GM12878 (cell line): ENCODE data around the gene TACR2. TPM values are rescaled to one million over a fixed set of nuclear protein-coding genes. Genes with fewer than 3 reads are reported as not detected.

Experiments used
- ATAC-seq: fragments of 200-7000 bp; cut with Tn5 transposase; 3 replicates; pipeline ENCODE4 v1.9.1; 2020; ENCODE audit warnings: mild to moderate bottlenecking, moderate library complexity
- BruUV-seq: library from RNA; stranded (reverse); fragments of 400-500 nt; replicated peaks from 2 replicates; lab custom pipeline; 2021; lab: Mats Ljungman, UMichigan
- CTCF ChIA-PET: fragments of 300-600 bp; sonication (Branson Sonifier 250); formaldehyde crosslinking; extraction: SDS; loops from one replicate; lab custom pipeline; 2021; ENCODE audit warnings: inconsistent platforms; lab: Yijun Ruan, JAX
- POLR2A ChIA-PET: fragments of 350-600 bp; formaldehyde crosslinking; extraction: SDS; loops from one replicate; lab custom pipeline; 2021; ENCODE audit warnings: inconsistent platforms; lab: Charles Lee
- RAD21 ChIA-PET: fragments of 300-600 bp; sonication (Branson Sonifier 250); formaldehyde crosslinking; loops from one replicate; lab custom pipeline; 2023; ENCODE audit warnings: antibody characterized with exemption; ENCODE audit not compliant: unreplicated experiment; lab: Charles Lee
- SMC1A ChIA-PET: fragments of 300-600 bp; sonication (Branson Sonifier 250); formaldehyde crosslinking; loops from one replicate; lab custom pipeline; 2023; ENCODE audit not compliant: unreplicated experiment, uncharacterized antibody; lab: Charles Lee
- DNase-seq: peaks from one replicate; pipeline ENCODE4 v3.0.0-alpha.2; 2011; ENCODE audit warnings: low read depth, low spot score
- FAIRE-seq: peaks from 3 replicates; lab custom pipeline; 2011; peaks lifted over from hg19 to GRCh38; lab: Jason Lieb, UNC
- H2AFZ ChIP-seq: 2 replicates; pipeline ENCODE4 v1.6.0; 2011; ENCODE audit warnings: low read depth, low read length, control low read depth; ENCODE audit not compliant: control insufficient read depth
- H3K27ac ChIP-seq: 2 replicates; pipeline ENCODE4 v1.5.1; 2011; ENCODE audit warnings: control low read depth; ENCODE audit not compliant: control insufficient read depth, insufficient read depth
- H3K27me3 ChIP-seq, 2 experiments: replicated peaks in 1 of 2; 2 replicates each; pipeline versions ENCODE4 v1.6.0 to v1.6.1; 2011; ENCODE audit warnings: low read length in 1 of 2; ENCODE audit not compliant: control insufficient read depth in 2 of 2, insufficient read depth in 2 of 2
- H3K36me3 ChIP-seq, 2 experiments: 2 replicates each; pipeline ENCODE4 v1.5.1; 2011; ENCODE audit warnings: low read length in 1 of 2; ENCODE audit not compliant: control insufficient read depth in 2 of 2, insufficient read depth in 2 of 2
- H3K4me1 ChIP-seq: 2 replicates; pipeline ENCODE4 v1.6.1; 2011; ENCODE audit warnings: mild to moderate bottlenecking, low read length, moderate library complexity, mixed read lengths; ENCODE audit not compliant: control insufficient read depth, insufficient read depth
- H3K4me2 ChIP-seq: 2 replicates; pipeline ENCODE4 v1.6.0; 2011; ENCODE audit warnings: control low read depth; ENCODE audit not compliant: control insufficient read depth, insufficient read depth
- H3K4me3 ChIP-seq: fragments of 200-600 bp; sonication (generic); 2 replicates; pipeline ENCODE4 v1.5.1; 2016
- H3K79me2 ChIP-seq: 2 replicates; pipeline ENCODE4 v1.6.0; 2011; ENCODE audit warnings: low read length; ENCODE audit not compliant: control insufficient read depth, insufficient read depth
- H3K9ac ChIP-seq: 2 replicates; pipeline ENCODE4 v1.8.0; 2011; ENCODE audit warnings: low read length, control low read depth, mixed read lengths; ENCODE audit not compliant: control insufficient read depth, insufficient read depth
- H3K9me3 ChIP-seq: replicated peaks from 3 replicates; pipeline ENCODE4 v1.5.1; 2011; ENCODE audit warnings: mild to moderate bottlenecking, low read length; ENCODE audit not compliant: control insufficient read depth, insufficient read depth
- H4K20me1 ChIP-seq: 2 replicates; pipeline ENCODE4 v1.6.0; 2011; ENCODE audit not compliant: control insufficient read depth, insufficient read depth
- BHLHE40 ChIP-seq, 2 experiments: fragments of 450-650 bp in 1 of 2; IDR thresholded peaks; 2 replicates each; pipeline ENCODE4 v1.6.1; 2011 to 2017; ENCODE audit warnings: low read depth in 2 of 2, borderline replicate concordance in 1 of 2, improper control_type of control experiment in 1 of 2, low read length in 1 of 2, mild to moderate bottlenecking in 1 of 2
- BMI1 ChIP-seq: fragments of 450-650 bp; IDR thresholded peaks from 2 replicates; pipeline ENCODE4 v1.6.1; 2016; ENCODE audit warnings: mild to moderate bottlenecking, moderate library complexity, borderline replicate concordance
- GATAD2B ChIP-seq: fragments of 450-650 bp; conservative IDR thresholded peaks from 2 replicates; pipeline ENCODE4 v1.6.1; 2017; ENCODE audit warnings: low read depth, mild to moderate bottlenecking, moderate library complexity
- HDGF ChIP-seq: fragments of 450-650 bp; IDR thresholded peaks from 2 replicates; pipeline ENCODE4 v1.6.1; 2016; ENCODE audit warnings: antibody characterized with exemption
- MYB ChIP-seq: fragments of 150-350 bp; IDR thresholded peaks from 2 replicates; pipeline ENCODE4 v1.6.1; 2014; ENCODE audit warnings: mild to moderate bottlenecking, low read depth, low read length, borderline replicate concordance
- SREBF1 ChIP-seq: IDR thresholded peaks from 2 replicates; pipeline ENCODE4 v1.6.1; 2012; ENCODE audit warnings: mild to moderate bottlenecking, low read length
- TCF12 ChIP-seq: IDR thresholded peaks from 2 replicates; pipeline ENCODE4 v1.6.1; 2011; ENCODE audit warnings: low read depth, mild to moderate bottlenecking, low read length
- WGBS: methylation state at CpG from one replicate; pipeline ENCODE4 v1.1.6; 2016; ENCODE audit warnings: low lambda C conversion rate; ENCODE audit not compliant: insufficient replicate concordance, insufficient coverage; ENCODE audit errors: missing lambda C conversion rate; 5-methylcytosine and 5-hydroxymethylcytosine counted together
- in situ Hi-C: fragments of 300-500 bp; cut with MboI; formaldehyde crosslinking; loops from 9 replicates; pipeline ENCODE4 v1.14.3; 2018; ENCODE audit warnings: mixed read lengths
- intact Hi-C: fragments of 100-400 bp; cut with micrococcal nuclease; formaldehyde crosslinking; loops from one replicate; pipeline ENCODE4 v1.14.2; 2022; ENCODE audit not compliant: unreplicated experiment
- polyA plus RNA-seq, 11 experiments: library from polyadenylated mRNA; depleted of rRNA in 4 of 11; unstranded in 6 of 11; stranded (reverse) in 5 of 11; fragments of >200 nt; fragmentation: Nextera tagmentation in 4 of 11; fragmentation: Illumina TruSeq in 1 of 11; extraction: Ambion mirVana in 4 of 11; extraction: Trizol in 1 of 11; gene quantifications; 1 replicate in 1 of 11; 2 replicates in 10 of 11; pipeline versions ENCODE4 v1.2.1 to v1.2.3, GENCODE V29; 2011 to 2016; ENCODE audit warnings: inconsistent platforms in 2 of 11, missing spikeins in 2 of 11, low read depth in 1 of 11
- total RNA-seq, 4 experiments: library from RNA; depleted of rRNA in 3 of 4; stranded (reverse); fragments of >200 nt in 3 of 4; fragmentation: Illumina TruSeq in 1 of 4; extraction: Trizol in 1 of 4; gene quantifications; 2 replicates each; pipeline versions ENCODE4 v1.2.1 to v1.2.3, GENCODE V29; 2013 to 2021
- TF ChIP-seq, protein P1 (sequence below): IDR thresholded peaks from 2 replicates; pipeline ENCODE4 v1.6.1; 2011; ENCODE audit warnings: low read depth, mild to moderate bottlenecking, low read length, moderate library complexity, borderline replicate concordance; ENCODE audit errors: extremely low read depth
- TF ChIP-seq, protein P2 (sequence below): fragments of 450-650 bp; IDR thresholded peaks from 2 replicates; pipeline ENCODE4 v1.6.1; 2016; ENCODE audit warnings: mild to moderate bottlenecking
- TF ChIP-seq, protein P3 (sequence below): fragments of 450-650 bp; IDR thresholded peaks from 2 replicates; pipeline ENCODE4 v1.6.1; 2017; ENCODE audit warnings: mild to moderate bottlenecking, low read depth, inconsistent platforms; ENCODE audit not compliant: poor library complexity, severe bottlenecking

TACR2 gene
- total and polyA plus RNA-seq, 10 of the 15 experiments (the other 5 are each of a cell fraction or from before 2014, with no cell fraction given), result 0.11 TPM; not detected in 9

DNA sequence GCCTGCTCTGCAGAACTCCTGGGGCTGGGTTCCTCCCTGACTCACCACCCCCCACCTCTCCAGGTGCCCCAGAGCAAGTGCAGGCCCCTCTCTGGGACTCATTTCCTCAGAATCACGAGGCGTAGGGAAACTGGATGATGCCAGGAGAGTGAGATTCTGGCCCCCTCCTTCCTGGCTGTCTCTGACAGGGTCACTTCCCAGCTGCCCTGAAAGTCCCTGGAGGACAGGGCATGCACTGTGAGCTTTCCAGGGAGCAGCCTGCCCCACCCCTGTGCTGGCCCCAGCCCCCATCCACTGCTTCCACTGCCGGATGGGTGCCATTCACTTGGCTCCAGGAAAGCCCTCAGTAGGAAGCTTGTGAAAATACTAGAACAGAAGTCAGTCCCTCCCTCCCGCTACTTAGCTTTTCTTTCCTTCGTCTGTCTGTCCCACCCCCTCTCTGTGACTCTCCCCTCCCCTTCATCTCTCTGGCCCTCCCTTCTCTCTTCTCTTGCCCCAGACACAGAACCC, 10.4 kb downstream of the TACR2 start:
- Histone ChIP-seq H3K9ac (no peak overlapping the region), H3K27ac (no peak overlapping the region), H3K79me2 (no peaks in the 10 kb centered on the region), H3K4me2 (no peak overlapping the region), H3K9me3 (no peaks in the 10 kb centered on the region), H3K4me3 (no peak overlapping the region), H3K27me3 (no peaks in the 10 kb centered on the region), H2AFZ (no peak overlapping the region), H4K20me1 (no peaks in the 10 kb centered on the region), H3K36me3 (peaks cover 0 to 2% of the 10 kb centered on the region in 2 experiments; a peak in 3 of 4 replicates), H3K4me1 (peaks cover 13% of the 10 kb centered on the region)
- WGBS, result 31% methylated on average over 4 of the region's 5 CpGs
- no TSS peak for BruUV-seq
- in situ Hi-C loops (loop anchor here (10.0 kb wide), 1 partner anchor 412 kb away; no protein-coding TSS in a partner anchor), intact Hi-C loops (loop anchor here (5.0 kb wide), 1 partner anchor 231 kb away; no protein-coding TSS in a partner anchor)
- ChIA-PET RAD21 (interaction anchor here (0.8 to 2.6 kb wide), 5 partner anchors 79 to 178 kb away, joined by 3 to 9 read pairs (median 3); no protein-coding TSS in a partner anchor), POLR2A (no interaction called here), SMC1A (interaction anchor here (0.8 to 3.1 kb wide), 6 partner anchors 14 to 168 kb away, joined by 3 to 19 read pairs (median 4); no protein-coding TSS in a partner anchor), CTCF (interaction anchor here (0.8 to 3.7 kb wide), 15 partner anchors 8 to 401 kb away, joined by 3 to 32 read pairs (median 4); no protein-coding TSS in a partner anchor)
- DNase-seq, result no peak
- ATAC-seq, result no peak
- TF ChIP-seq GATAD2B (no peak), MYB (no peak), BHLHE40 (IDR thresholded peaks at IDR 0.05; ENCODE audit: borderline replicate concordance in 1 of 2, low read depth in 2 of 2, low read length in 1 of 2) (no peak), BMI1 (no peak), SREBF1 (no peak), TCF12 (no peak), HDGF (no peak)
- TF ChIP-seq, protein P1, sequence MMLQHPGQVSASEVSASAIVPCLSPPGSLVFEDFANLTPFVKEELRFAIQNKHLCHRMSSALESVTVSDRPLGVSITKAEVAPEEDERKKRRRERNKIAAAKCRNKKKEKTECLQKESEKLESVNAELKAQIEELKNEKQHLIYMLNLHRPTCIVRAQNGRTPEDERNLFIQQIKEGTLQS, result no peak
- TF ChIP-seq, protein P2, sequence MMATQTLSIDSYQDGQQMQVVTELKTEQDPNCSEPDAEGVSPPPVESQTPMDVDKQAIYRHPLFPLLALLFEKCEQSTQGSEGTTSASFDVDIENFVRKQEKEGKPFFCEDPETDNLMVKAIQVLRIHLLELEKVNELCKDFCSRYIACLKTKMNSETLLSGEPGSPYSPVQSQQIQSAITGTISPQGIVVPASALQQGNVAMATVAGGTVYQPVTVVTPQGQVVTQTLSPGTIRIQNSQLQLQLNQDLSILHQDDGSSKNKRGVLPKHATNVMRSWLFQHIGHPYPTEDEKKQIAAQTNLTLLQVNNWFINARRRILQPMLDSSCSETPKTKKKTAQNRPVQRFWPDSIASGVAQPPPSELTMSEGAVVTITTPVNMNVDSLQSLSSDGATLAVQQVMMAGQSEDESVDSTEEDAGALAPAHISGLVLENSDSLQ, result no peak
- TF ChIP-seq, protein P3, sequence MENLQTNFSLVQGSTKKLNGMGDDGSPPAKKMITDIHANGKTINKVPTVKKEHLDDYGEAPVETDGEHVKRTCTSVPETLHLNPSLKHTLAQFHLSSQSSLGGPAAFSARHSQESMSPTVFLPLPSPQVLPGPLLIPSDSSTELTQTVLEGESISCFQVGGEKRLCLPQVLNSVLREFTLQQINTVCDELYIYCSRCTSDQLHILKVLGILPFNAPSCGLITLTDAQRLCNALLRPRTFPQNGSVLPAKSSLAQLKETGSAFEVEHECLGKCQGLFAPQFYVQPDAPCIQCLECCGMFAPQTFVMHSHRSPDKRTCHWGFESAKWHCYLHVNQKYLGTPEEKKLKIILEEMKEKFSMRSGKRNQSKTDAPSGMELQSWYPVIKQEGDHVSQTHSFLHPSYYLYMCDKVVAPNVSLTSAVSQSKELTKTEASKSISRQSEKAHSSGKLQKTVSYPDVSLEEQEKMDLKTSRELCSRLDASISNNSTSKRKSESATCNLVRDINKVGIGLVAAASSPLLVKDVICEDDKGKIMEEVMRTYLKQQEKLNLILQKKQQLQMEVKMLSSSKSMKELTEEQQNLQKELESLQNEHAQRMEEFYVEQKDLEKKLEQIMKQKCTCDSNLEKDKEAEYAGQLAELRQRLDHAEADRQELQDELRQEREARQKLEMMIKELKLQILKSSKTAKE, result no peak
- no peak for FAIRE-seq
